GM21717 (cell line): Measurements from ENCODE around the gene PCK1.

Experiments used
- ATAC-seq: cut with Tn5 transposase; IDR thresholded peaks from one replicate; pipeline ENCODE4 v1.9.1; 2021; ENCODE audit warnings: mild to moderate bottlenecking, moderate library complexity; ENCODE audit not compliant: unreplicated experiment

PCK1 gene

GRCh38 chr20:57536120-57536708 lies 24.7 kb upstream of the PCK1 start:
- no peak for ATAC-seq

- no peak for ATAC-seq
These were observed 23.9 kb upstream of the PCK1 start for GRCh38 chr20:57536771-57537724.

GRCh38 chr20:57537822-57538221 lies 23.1 kb upstream of the PCK1 start:
- ATAC-seq: no peak

GRCh38 chr20:57539889-57540288 lies 21.0 kb upstream of the PCK1 start:
- ATAC-seq: no peak

- no peak for ATAC-seq
These were observed 19.9 kb upstream of the PCK1 start for GRCh38 chr20:57540890-57541580.

GRCh38 chr20:57543754-57544153 lies 17.2 kb upstream of the PCK1 start:
- ATAC-seq: no peak

GRCh38 chr20:57544838-57545564 lies 15.9 kb upstream of the PCK1 start:
- no peak for ATAC-seq

- ATAC-seq: no peak
These were observed 14.8 kb upstream of the PCK1 start for GRCh38 chr20:57545927-57546662.

GRCh38 chr20:57546956-57547649 lies 13.8 kb upstream of the PCK1 start:
- ATAC-seq: no peak

GRCh38 chr20:57548177-57549058 lies 12.5 kb upstream of the PCK1 start:
- ATAC-seq: no peak

GRCh38 chr20:57552471-57552870 lies 8.4 kb upstream of the PCK1 start:
- no peak for ATAC-seq

- ATAC-seq: no peak
These were observed 7.4 kb upstream of the PCK1 start for GRCh38 chr20:57553376-57554018.

GRCh38 chr20:57555457-57556184 lies 5.3 kb upstream of the PCK1 start:
- no peak for ATAC-seq

- no peak for ATAC-seq
These were observed 4.0 kb upstream of the PCK1 start for GRCh38 chr20:57556980-57557274.

GRCh38 chr20:57557926-57558613 lies 2.8 kb upstream of the PCK1 start:
- no peak for ATAC-seq

GRCh38 chr20:57558614-57559288 lies 2.2 kb upstream of the PCK1 start:
- ATAC-seq: no peak

GRCh38 chr20:57559289-57559634 lies 1.6 kb upstream of the PCK1 start:
- ATAC-seq: no peak
